Calu3 (cell line): ENCODE data around the gene FBXO44. TPM values are rescaled to one million over a fixed set of nuclear protein-coding genes. Genes with fewer than 3 reads are reported as not detected.

Source experiments
- BruUV-seq: library from RNA; stranded (reverse); fragments of 400-500 nt; replicated peaks from 2 replicates; lab custom pipeline; 2021; lab: Mats Ljungman, UMichigan
- CTCF ChIA-PET: fragments of 300-600 bp; sonication (Branson Sonifier 250); formaldehyde crosslinking; loops from one replicate; lab custom pipeline; 2022; ENCODE audit warnings: antibody characterized with exemption; lab: Charles Lee
- DNase-seq: peaks from one replicate; pipeline ENCODE4 v3.0.0; 2022
- H3K27ac Mint-ChIP-seq: one replicate; pipeline ENCODE4 v1.8.0; 2022; ENCODE audit warnings: mixed read lengths; ENCODE audit not compliant: unreplicated experiment
- H3K27me3 Mint-ChIP-seq: one replicate; pipeline ENCODE4 v1.8.0; 2022; ENCODE audit warnings: mixed read lengths; ENCODE audit not compliant: unreplicated experiment
- H3K36me3 Mint-ChIP-seq: one replicate; pipeline ENCODE4 v1.8.0; 2022; ENCODE audit warnings: mild to moderate bottlenecking, moderate library complexity, mixed read lengths; ENCODE audit not compliant: insufficient read depth, unreplicated experiment
- H3K4me1 Mint-ChIP-seq: one replicate; pipeline ENCODE4 v1.8.0; 2022; ENCODE audit warnings: mild to moderate bottlenecking, low read depth, mixed read lengths; ENCODE audit not compliant: unreplicated experiment
- H3K4me3 Mint-ChIP-seq: one replicate; pipeline ENCODE4 v1.8.0; 2022; ENCODE audit warnings: mild to moderate bottlenecking, low read depth, moderate library complexity, mixed read lengths; ENCODE audit not compliant: unreplicated experiment
- H3K9me3 Mint-ChIP-seq: one replicate; pipeline ENCODE4 v1.8.0; 2022; ENCODE audit warnings: low read depth, mixed read lengths; ENCODE audit not compliant: unreplicated experiment
- CTCF ChIP-seq: fragments of 200-600 bp; IDR thresholded peaks from one replicate; pipeline ENCODE4 v1.8.0; 2022; ENCODE audit warnings: antibody characterized with exemption; ENCODE audit not compliant: unreplicated experiment
- intact Hi-C: fragments of 100-400 bp; cut with micrococcal nuclease; formaldehyde crosslinking; loops from one replicate; pipeline ENCODE4 v1.10.0; 2022; ENCODE audit not compliant: unreplicated experiment
- total RNA-seq: library from RNA; stranded (reverse); gene quantifications from 2 replicates; pipeline ENCODE4 v1.2.3, GENCODE V29; 2022

The FBXO44 gene
- total RNA-seq, 1 experiment from 2014 or later = 9.8 TPM

GRCh38 chr1:11682287-11682771 is 27.7 kb downstream of the FBXO44 start:
- no peaks in the 10 kb centered on the region for H3K4me1 Mint-ChIP-seq
- no peak overlapping the region for H3K27ac Mint-ChIP-seq
- H3K4me3 Mint-ChIP-seq = no peak overlapping the region
- peaks cover 18% of the 10 kb centered on the region for H3K27me3 Mint-ChIP-seq
- H3K9me3 Mint-ChIP-seq = no peaks in the 10 kb centered on the region
- no TSS peak for BruUV-seq
- intact Hi-C loops = no loop called here
- no peak for DNase-seq
- CTCF ChIA-PET = interaction anchor here (0.6 kb wide), 1 partner anchor 270 kb away, joined by 6 read pairs; no protein-coding TSS in a partner anchor
- TF ChIP-seq CTCF = no peak
- peaks cover 19% of the 10 kb centered on the region for H3K36me3 Mint-ChIP-seq

GRCh38 chr1:11682799-11683198 is 28.1 kb downstream of the FBXO44 start:
- intact Hi-C loops = no loop called here
- Mint-ChIP-seq H3K27me3 (peaks cover 23% of the 10 kb centered on the region), H3K27ac (no peak overlapping the region), H3K4me3 (no peak overlapping the region), H3K36me3 (peaks cover 19% of the 10 kb centered on the region), H3K4me1 (no peaks in the 10 kb centered on the region), H3K9me3 (no peaks in the 10 kb centered on the region)
- no peak for DNase-seq
- no TSS peak for BruUV-seq
- CTCF ChIA-PET = interaction anchor here (0.7 kb wide), 2 partner anchors 54 to 349 kb away, joined by 4 to 5 read pairs; no protein-coding TSS in a partner anchor
- TF ChIP-seq CTCF = no peak

GRCh38 chr1:11684070-11684469 is 29.4 kb downstream of the FBXO44 start:
- no peaks in the 10 kb centered on the region for H3K4me1 Mint-ChIP-seq
- no peaks in the 10 kb centered on the region for H3K9me3 Mint-ChIP-seq

GRCh38 chr1:11685210-11685752 is 30.6 kb downstream of the FBXO44 start:
- Mint-ChIP-seq H3K4me1 (peaks cover 9% of the 10 kb centered on the region), H3K27me3 (peaks cover 43% of the 10 kb centered on the region), H3K9me3 (no peaks in the 10 kb centered on the region), H3K36me3 (peaks cover 16% of the 10 kb centered on the region), H3K27ac (no peak overlapping the region), H3K4me3 (no peak overlapping the region)
- no TSS peak for BruUV-seq
- DNase-seq = no peak
- intact Hi-C loops = no loop called here
- TF ChIP-seq CTCF = no peak
- CTCF ChIA-PET = interaction anchor here (1.2 kb wide), 1 partner anchor 10 kb away, joined by 3 read pairs; no protein-coding TSS in a partner anchor

More at GRCh38 chr1:11684070-11684469, 29.4 kb downstream of the FBXO44 start:
- CTCF ChIA-PET = no interaction called here
- peaks cover 31% of the 10 kb centered on the region for H3K27me3 Mint-ChIP-seq
- H3K4me3 Mint-ChIP-seq = no peak overlapping the region
- no TSS peak for BruUV-seq
- H3K27ac Mint-ChIP-seq = no peak overlapping the region
- TF ChIP-seq CTCF = no peak
- intact Hi-C loops = no loop called here
- peaks cover 19% of the 10 kb centered on the region for H3K36me3 Mint-ChIP-seq
- DNase-seq = no peak
